ENCODE measurements around the gene HOXC10. TPM values are rescaled to one million over a fixed set of nuclear protein-coding genes. Genes with fewer than 3 reads are reported as not detected.

HOXC10 gene
- total RNA-seq, 1 experiment from 2014 or later: not detected

GRCh38 chr12:54002278-54002914 is 17.4 kb downstream of the HOXC10 start (continued):
- no peak for TF ChIP-seq E2F1 (CRISPR knock-in tag; IDR thresholded peaks at IDR 0.05)
- TF ChIP-seq USF1 (CRISPR knock-in tag; IDR thresholded peaks at IDR 0.05): no peak
- TF ChIP-seq TP53 (CRISPR knock-in tag; IDR thresholded peaks at IDR 0.05): no peak
- TF ChIP-seq NFE2L1 (CRISPR knock-in tag; IDR thresholded peaks at IDR 0.05): no peak

- Mint-ChIP-seq H3K4me3 (no peak overlapping the region), H3K4me1 (peaks cover 14% of the 10 kb centered on the region), H3K9me3 (no peaks in the 10 kb centered on the region), H3K27ac (no peak overlapping the region), H3K27me3 (ENCODE audit: low read depth) (peaks cover 100% of the 10 kb centered on the region), H3K36me3 (no peaks in the 10 kb centered on the region; the same call in 1 of the 2 replicates)
- DNase-seq (ENCODE audit: low spot score) (no peak), ATAC-seq (no peak)
- ChIA-PET CTCF (interaction anchor here (1.6 to 10.8 kb wide), 3 partner anchors 18 to 204 kb away, joined by 4 to 107 read pairs (median 43); partner anchors contain the start of gene HOXC10), POLR2A (no interaction called here)
- TF ChIP-seq FOXP1 (CRISPR knock-in tag; IDR thresholded peaks at IDR 0.05; ENCODE audit: borderline replicate concordance) (no peak), OVOL2 (CRISPR knock-in tag; IDR thresholded peaks at IDR 0.05; ENCODE audit: borderline replicate concordance) (no peak), NR3C1 (CRISPR knock-in tag; conservative IDR thresholded peaks at IDR 0.05; ENCODE audit: low read depth) (no peak), ZMAT4 (CRISPR knock-in tag; IDR thresholded peaks at IDR 0.05) (no peak)
These were observed 18.0 kb downstream of the HOXC10 start for GRCh38 chr12:54002915-54003389.

GRCh38 chr12:54003625-54004024 is 18.7 kb downstream of the HOXC10 start:
- no peak overlapping the region for H3K27ac Mint-ChIP-seq
- TF ChIP-seq ZMAT4 (CRISPR knock-in tag; IDR thresholded peaks at IDR 0.05): no peak
- TF ChIP-seq TEAD1 (CRISPR knock-in tag; IDR thresholded peaks at IDR 0.05): no peak
- no peak for TF ChIP-seq TP53 (CRISPR knock-in tag; IDR thresholded peaks at IDR 0.05)
- no peak for TF ChIP-seq E2F4 (CRISPR knock-in tag; IDR thresholded peaks at IDR 0.05; ENCODE audit: borderline replicate concordance, low read depth)
- TF ChIP-seq E2F5 (CRISPR knock-in tag; IDR thresholded peaks at IDR 0.05): no peak
- no peak for TF ChIP-seq IRF1 (CRISPR knock-in tag; IDR thresholded peaks at IDR 0.05)
- no peak for TF ChIP-seq TCF7 (CRISPR knock-in tag; IDR thresholded peaks at IDR 0.05; ENCODE audit: low read depth)
- no peak for TF ChIP-seq EMX1 (CRISPR knock-in tag; IDR thresholded peaks at IDR 0.05)
- TF ChIP-seq MYBL2 (CRISPR knock-in tag; IDR thresholded peaks at IDR 0.05): no peak
- TF ChIP-seq ZNF317 (CRISPR knock-in tag; IDR thresholded peaks at IDR 0.05; ENCODE audit: borderline replicate concordance, low read depth): no peak
- ATAC-seq (no peak), DNase-seq (ENCODE audit: low spot score) (no peak)
- H3K4me3 Mint-ChIP-seq: no peak overlapping the region
- POLR2A ChIA-PET: no interaction called here
- CTCF ChIA-PET: interaction anchor here (0.6 to 10.8 kb wide), 5 partner anchors 18 to 216 kb away, joined by 4 to 107 read pairs (median 8); partner anchors contain the start of gene HOXC10
- H3K27me3 Mint-ChIP-seq (ENCODE audit: low read depth): peaks cover 100% of the 10 kb centered on the region
- no peaks in the 10 kb centered on the region; the same call in 1 of the 2 replicates for H3K36me3 Mint-ChIP-seq
- peaks cover 14% of the 10 kb centered on the region for H3K4me1 Mint-ChIP-seq
- H3K9me3 Mint-ChIP-seq: no peaks in the 10 kb centered on the region
